ENCODE measurements around the gene MARCHF10.
A peak's percentile ranks its signal among the peaks of the same experiment; 100 is the strongest.
"Not testable (repeated sequence)": the region's sequence is repeated elsewhere in the genome, so short reads cannot be mapped to it uniquely, and the experiment has no call there.

Gene MARCHF10

GRCh38 chr17:62807812-62808575, at the start of gene MARCHF10:
Gene MARCHF10 (minus strand): TSS chr17:62808314. CDS start chr17:62801735, 6,579 bp downstream.
- H3K4me3 ChIP-seq (ENCODE audit: low read depth, low read length): peak within 1 kb of the TSS; percentile 53
- no peak for DNase-seq (ENCODE audit: low read depth)
- no peak for TF ChIP-seq CTCF (conservative IDR thresholded peaks at IDR 0.05; ENCODE audit: low read depth, low read length)

- no peak overlapping the region for H3K4me3 ChIP-seq (ENCODE audit: low read depth, low read length)
- TF ChIP-seq CTCF (conservative IDR thresholded peaks at IDR 0.05; ENCODE audit: low read depth, low read length): no peak
- no peak for DNase-seq (ENCODE audit: low read depth)
Observed at GRCh38 chr17:62857526-62857925, 49.4 kb upstream of the MARCHF10 start.

- no peak for DNase-seq (ENCODE audit: low read depth)
- no peak for TF ChIP-seq CTCF (conservative IDR thresholded peaks at IDR 0.05; ENCODE audit: low read depth, low read length)
- H3K4me3 ChIP-seq (ENCODE audit: low read depth, low read length): no peak overlapping the region
Observed at GRCh38 chr17:62856594-62856993, 48.5 kb upstream of the MARCHF10 start.

GRCh38 chr17:62855156-62855555, 47.0 kb upstream of the MARCHF10 start:
- no peak overlapping the region for H3K4me3 ChIP-seq (ENCODE audit: low read depth, low read length)
- no peak for DNase-seq (ENCODE audit: low read depth)
- no peak for TF ChIP-seq CTCF (conservative IDR thresholded peaks at IDR 0.05; ENCODE audit: low read depth, low read length)

- H3K4me3 ChIP-seq (ENCODE audit: low read depth, low read length): no peak overlapping the region
- no peak for TF ChIP-seq CTCF (conservative IDR thresholded peaks at IDR 0.05; ENCODE audit: low read depth, low read length)
- no peak for DNase-seq (ENCODE audit: low read depth)
Observed at GRCh38 chr17:62854098-62854680, 46.1 kb upstream of the MARCHF10 start.

- no peak overlapping the region for H3K4me3 ChIP-seq (ENCODE audit: low read depth, low read length)
- no peak for TF ChIP-seq CTCF (conservative IDR thresholded peaks at IDR 0.05; ENCODE audit: low read depth, low read length)
- DNase-seq (ENCODE audit: low read depth): no peak
Observed at GRCh38 chr17:62852195-62852594, 44.1 kb upstream of the MARCHF10 start.

GRCh38 chr17:62849591-62850415, 41.7 kb upstream of the MARCHF10 start:
- H3K4me3 ChIP-seq (ENCODE audit: low read depth, low read length); DNase-seq (ENCODE audit: low read depth): not testable (repeated sequence)
